ENCODE results near the gene ITPR1. TPM values are rescaled to one million over a fixed set of nuclear protein-coding genes. Genes with fewer than 3 reads are reported as not detected.

ITPR1 gene
- total and polyA plus RNA-seq, 5 experiments from 2014 or later = 8.3 to 80.4 (median 10.6) TPM

DNA sequence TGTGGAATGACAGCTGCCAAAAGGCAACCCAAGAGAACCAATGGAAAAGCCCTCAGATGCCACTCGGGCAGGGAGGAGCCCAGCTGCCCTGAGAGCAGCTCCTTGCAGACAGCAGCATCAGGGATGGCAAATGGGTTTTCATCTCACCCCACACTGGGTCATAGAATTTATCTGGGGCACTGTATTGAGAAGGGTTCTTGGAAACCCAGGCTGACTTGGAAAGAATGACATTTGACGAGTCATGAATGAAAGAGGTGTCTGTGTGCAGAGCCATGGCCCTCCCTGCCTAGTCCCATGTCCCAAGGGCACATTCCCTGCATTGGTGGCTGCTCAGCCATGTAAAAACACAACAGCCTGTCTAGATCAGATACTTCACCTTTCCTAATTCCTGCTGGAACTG lies 328.2 kb downstream of the ITPR1 start:
- Mint-ChIP-seq H3K27me3 (no peaks in the 10 kb centered on the region), H3K4me3 (peak overlapping the region in 6 of 10 donors; percentile 19 to 62 (median 42)), H3K27ac (peak overlapping the region; percentile 74 to 98 (median 92)), H3K4me1 (peaks cover 43 to 71% (median 61%) of the 10 kb centered on the region in 4 donors), H3K9me3 (peaks cover 0 to 4% (median 0%) of the 10 kb centered on the region in 9 donors), H3K36me3 (peaks cover 10 to 32% (median 19%) of the 10 kb centered on the region in 3 donors)
- POLR2A ChIA-PET = interaction anchor here (1.0 to 2.0 kb wide), 5 partner anchors 9 to 159 kb away, joined by 3 to 8 read pairs (median 5); partner anchors contain the start of gene BHLHE40
- DNase-seq (no peak), ATAC-seq (peak in 1 of 2 donors; percentile 1)

DNA sequence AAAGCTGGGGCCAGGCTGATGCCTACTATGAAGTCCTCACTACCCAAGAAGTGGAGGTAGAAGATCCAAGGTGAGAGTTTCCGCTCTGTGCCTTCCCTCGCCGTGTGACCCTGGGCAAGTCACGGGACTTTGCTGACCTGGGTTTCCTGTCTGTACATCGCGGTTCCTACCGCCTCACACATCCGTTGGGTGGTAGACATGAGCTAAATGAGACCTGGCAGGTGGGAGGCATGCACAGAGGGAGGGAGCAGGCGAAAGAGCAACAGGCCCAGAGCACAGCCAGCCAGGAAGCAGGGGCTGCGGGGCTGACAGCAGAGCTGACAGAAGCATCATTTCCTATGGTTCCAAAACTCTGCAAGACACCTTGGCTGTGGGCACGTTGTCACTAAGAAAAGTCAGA lies 328.8 kb downstream of the ITPR1 start:
- H3K4me3 Mint-ChIP-seq = peak overlapping the region in 9 of 10 donors; percentile 37 to 75 (median 56)
- H3K9me3 Mint-ChIP-seq = peaks cover 0 to 3% (median 0%) of the 10 kb centered on the region in 9 donors
- H3K4me1 Mint-ChIP-seq = peaks cover 46 to 76% (median 67%) of the 10 kb centered on the region in 4 donors
- ATAC-seq (peak; percentile 96 to 97), DNase-seq (peak; percentile 47 to 92 (median 82))
- POLR2A ChIA-PET = interaction anchor here (0.7 to 2.0 kb wide), 7 partner anchors 8 to 236 kb away, joined by 3 to 8 read pairs (median 4); partner anchors contain the start of gene BHLHE40
- no peaks in the 10 kb centered on the region for H3K27me3 Mint-ChIP-seq
- peak overlapping the region; percentile 74 to 98 (median 92) for H3K27ac Mint-ChIP-seq
- peaks cover 8 to 26% (median 14%) of the 10 kb centered on the region in 3 donors for H3K36me3 Mint-ChIP-seq

DNA sequence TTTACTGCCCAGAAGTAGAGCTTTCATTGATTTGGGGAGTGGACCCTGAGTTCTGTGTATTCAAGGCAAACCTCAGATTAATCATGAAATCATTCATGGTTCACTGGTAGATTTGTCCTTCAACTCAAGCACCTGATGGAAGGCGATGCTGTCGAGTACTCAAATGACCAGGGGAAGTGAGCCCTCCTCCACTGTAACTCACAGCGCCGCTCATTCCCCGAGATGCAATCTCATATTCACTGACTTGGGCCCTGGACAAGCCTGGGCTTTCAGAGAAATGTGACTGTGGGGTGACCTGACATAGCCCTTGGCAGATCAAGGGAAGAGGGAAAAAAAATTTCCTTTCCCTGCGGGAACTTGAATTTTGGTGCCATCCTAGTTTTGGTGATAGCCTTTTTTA lies 329.4 kb downstream of the ITPR1 start:
- peaks cover 52 to 82% (median 73%) of the 10 kb centered on the region in 4 donors for H3K4me1 Mint-ChIP-seq
- no peak for DNase-seq
- no peaks in the 10 kb centered on the region for H3K27me3 Mint-ChIP-seq
- ATAC-seq = no peak
- POLR2A ChIA-PET = interaction anchor here (0.7 to 2.0 kb wide), 6 partner anchors 8 to 235 kb away, joined by 3 to 8 read pairs (median 4); partner anchors contain the start of gene BHLHE40
- no peaks in the 10 kb centered on the region for H3K9me3 Mint-ChIP-seq
- H3K36me3 Mint-ChIP-seq = peaks cover 2 to 20% (median 8%) of the 10 kb centered on the region in 3 donors
- peak overlapping the region in 9 of 10 donors; percentile 37 to 75 (median 56) for H3K4me3 Mint-ChIP-seq
- H3K27ac Mint-ChIP-seq = peak overlapping the region; percentile 74 to 98 (median 92)

DNA sequence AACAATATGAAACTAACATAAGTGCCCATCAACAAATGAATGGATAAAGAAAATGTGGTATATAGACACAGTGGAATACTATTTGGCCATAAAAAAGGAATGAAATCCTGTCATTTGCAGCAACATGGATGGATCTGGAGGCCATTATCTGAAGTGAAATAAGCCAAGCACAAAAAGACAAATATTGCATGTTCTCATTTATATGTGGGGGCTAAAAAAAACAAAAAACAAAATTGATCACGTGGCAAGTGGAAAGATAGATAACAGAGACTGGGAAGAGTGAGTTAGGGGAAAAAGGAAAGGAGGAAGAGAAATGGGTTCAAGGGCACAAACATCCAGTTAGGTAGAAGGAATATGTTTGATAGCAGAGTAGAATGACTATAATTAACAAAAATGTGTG lies 330.2 kb downstream of the ITPR1 start:
- no peak overlapping the region for H3K4me3 Mint-ChIP-seq
- POLR2A ChIA-PET = interaction anchor here (0.6 kb wide), 1 partner anchor 373 kb away, joined by 4 read pairs; no protein-coding TSS in a partner anchor
- peaks cover 56 to 90% (median 81%) of the 10 kb centered on the region in 4 donors for H3K4me1 Mint-ChIP-seq
- H3K27me3 Mint-ChIP-seq = no peaks in the 10 kb centered on the region
- H3K27ac Mint-ChIP-seq = peak overlapping the region in 9 of 10 donors; percentile 18 to 98 (median 74)
- peaks cover 0 to 12% (median 6%) of the 10 kb centered on the region in 3 donors for H3K36me3 Mint-ChIP-seq
- ATAC-seq (no peak), DNase-seq (no peak)
- H3K9me3 Mint-ChIP-seq = no peaks in the 10 kb centered on the region

DNA sequence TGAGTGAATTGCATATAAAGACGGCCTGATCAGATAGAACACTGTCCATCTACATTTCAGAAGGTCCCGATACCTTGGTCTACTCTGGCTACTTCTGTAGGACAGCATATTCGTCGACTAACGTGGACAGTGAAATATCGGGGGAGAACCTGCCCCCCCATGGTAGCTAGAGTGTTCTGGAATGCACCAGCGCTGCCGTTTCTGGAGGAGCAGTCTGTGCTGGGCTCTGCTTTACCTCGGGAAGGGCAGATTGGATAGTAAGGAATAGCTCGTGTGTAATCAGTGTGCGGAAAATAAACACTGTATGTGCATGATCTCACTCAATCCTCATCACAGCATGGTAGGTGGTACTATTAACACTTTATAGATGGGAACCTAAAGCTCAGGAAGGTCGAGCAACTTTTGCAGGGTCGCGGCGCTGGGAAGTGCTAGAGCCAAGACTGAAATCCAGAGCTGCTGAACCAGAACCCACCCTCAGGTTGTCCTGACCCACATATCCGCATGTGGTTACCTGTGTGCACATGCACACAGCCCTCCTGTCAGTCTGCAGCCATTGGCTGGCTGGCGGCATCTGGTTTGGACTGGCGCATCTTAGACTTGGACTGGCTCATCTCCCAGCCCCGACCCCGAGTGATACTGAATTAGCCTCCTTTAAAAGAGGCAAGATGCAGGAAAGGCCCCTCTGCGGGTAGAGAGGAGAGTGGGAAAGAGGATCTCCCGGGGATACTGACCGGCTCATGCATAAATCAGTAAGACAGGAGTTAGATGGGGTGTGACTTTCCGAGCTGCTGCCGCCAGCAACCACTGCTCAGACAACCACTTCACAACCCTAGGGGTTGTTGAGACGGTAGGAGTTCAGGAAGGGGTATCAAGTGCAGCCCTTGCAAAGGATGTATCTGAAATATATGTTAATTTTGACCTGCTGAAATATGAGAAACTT lies 331.1 kb downstream of the ITPR1 start:
- DNase-seq = no peak
- H3K27me3 Mint-ChIP-seq = no peaks in the 10 kb centered on the region
- peak overlapping the region in 7 of 10 donors; percentile 55 to 98 (median 78) for H3K27ac Mint-ChIP-seq
- H3K9me3 Mint-ChIP-seq = no peaks in the 10 kb centered on the region
- H3K4me1 Mint-ChIP-seq = peaks cover 59 to 97% (median 90%) of the 10 kb centered on the region in 4 donors
- POLR2A ChIA-PET = interaction anchor here (1.1 kb wide), 1 partner anchor 20 kb away, joined by 5 read pairs; no protein-coding TSS in a partner anchor
- ATAC-seq = no peak
- H3K36me3 Mint-ChIP-seq = peaks cover 0 to 5% (median 3%) of the 10 kb centered on the region in 3 donors
- H3K4me3 Mint-ChIP-seq = peak overlapping the region in 6 of 10 donors; percentile 8 to 78 (median 60)

DNA sequence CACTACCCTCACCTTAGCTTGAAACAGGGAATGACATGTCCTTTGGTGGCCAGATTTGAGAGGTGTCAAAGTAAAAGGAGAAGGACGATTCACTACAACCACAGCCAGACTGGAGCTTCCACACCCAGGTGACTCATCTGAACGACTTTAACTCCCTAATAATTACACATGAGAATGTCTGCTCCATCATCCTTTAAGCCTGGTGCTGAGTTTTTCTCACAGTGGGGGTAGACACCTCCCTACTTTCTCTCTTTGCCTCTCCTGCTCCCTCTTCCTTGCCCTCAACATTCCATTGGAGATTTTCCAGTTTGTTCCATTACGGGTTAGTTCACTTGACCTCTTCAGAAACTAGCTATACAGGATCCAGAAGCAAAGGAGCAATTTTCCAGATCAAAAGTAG lies 331.8 kb downstream of the ITPR1 start:
- DNase-seq (no peak), ATAC-seq (no peak)
- Mint-ChIP-seq H3K36me3 (peaks cover 0 to 3% (median 3%) of the 10 kb centered on the region in 3 donors), H3K4me1 (peaks cover 57 to 98% (median 94%) of the 10 kb centered on the region in 4 donors), H3K27ac (peak overlapping the region in 8 of 10 donors; percentile 9 to 98 (median 74)), H3K4me3 (peak overlapping the region in 7 of 10 donors; percentile 21 to 88 (median 78)), H3K27me3 (no peaks in the 10 kb centered on the region), H3K9me3 (no peaks in the 10 kb centered on the region)
- POLR2A ChIA-PET = interaction anchor here (1.1 to 1.4 kb wide), 2 partner anchors 19 to 42 kb away, joined by 3 to 5 read pairs; no protein-coding TSS in a partner anchor

DNA sequence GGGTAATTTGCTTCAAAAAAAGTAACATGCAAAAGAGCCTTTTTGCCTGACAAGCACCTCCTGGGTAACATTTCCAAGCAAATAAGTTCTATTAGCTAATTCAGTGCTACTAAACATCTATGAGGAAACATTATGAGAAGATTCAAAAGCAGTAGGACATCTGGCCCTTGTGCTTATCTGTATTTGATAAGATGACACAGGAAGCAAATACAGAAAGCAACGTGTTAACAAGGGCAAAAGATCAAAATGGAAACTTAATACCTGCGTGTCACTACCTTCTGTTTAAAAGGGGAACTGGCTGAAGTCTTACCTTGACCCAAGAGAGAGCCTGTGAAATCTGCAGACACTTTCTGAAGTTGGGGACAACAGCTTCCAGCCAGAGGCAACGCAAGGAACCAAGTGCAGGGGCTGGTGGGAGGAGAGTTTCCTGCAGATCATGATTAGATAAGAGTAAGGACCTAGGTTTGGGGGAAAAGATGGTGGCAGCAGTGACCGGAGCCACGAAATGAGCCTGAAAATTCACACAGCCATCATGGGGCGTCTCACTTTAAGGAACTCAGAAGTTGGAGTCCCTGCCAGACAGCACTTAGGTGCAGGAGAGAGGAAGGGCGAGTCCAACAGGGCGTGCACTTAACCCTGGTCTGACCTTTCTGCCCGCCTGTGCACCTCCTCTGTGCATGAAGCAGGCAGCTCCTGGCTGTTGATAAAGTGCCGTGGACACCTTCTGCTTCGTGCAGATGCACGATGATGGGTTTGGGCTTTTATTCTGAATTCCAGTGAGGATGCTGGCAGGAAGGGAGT lies 332.5 kb downstream of the ITPR1 start:
- DNase-seq = no peak
- H3K27ac Mint-ChIP-seq = peak overlapping the region; percentile 61 to 98 (median 81)
- POLR2A ChIA-PET = interaction anchor here (1.1 to 2.4 kb wide), 4 partner anchors 18 to 155 kb away, joined by 3 to 6 read pairs (median 4); partner anchors contain the start of gene BHLHE40
- peaks cover 0 to 3% (median 0%) of the 10 kb centered on the region in 3 donors for H3K36me3 Mint-ChIP-seq
- no peaks in the 10 kb centered on the region for H3K9me3 Mint-ChIP-seq
- no peak for ATAC-seq
- peaks cover 55 to 99% (median 92%) of the 10 kb centered on the region in 4 donors for H3K4me1 Mint-ChIP-seq
- H3K4me3 Mint-ChIP-seq = peak overlapping the region; percentile 41 to 88 (median 74)
- no peaks in the 10 kb centered on the region for H3K27me3 Mint-ChIP-seq

DNA sequence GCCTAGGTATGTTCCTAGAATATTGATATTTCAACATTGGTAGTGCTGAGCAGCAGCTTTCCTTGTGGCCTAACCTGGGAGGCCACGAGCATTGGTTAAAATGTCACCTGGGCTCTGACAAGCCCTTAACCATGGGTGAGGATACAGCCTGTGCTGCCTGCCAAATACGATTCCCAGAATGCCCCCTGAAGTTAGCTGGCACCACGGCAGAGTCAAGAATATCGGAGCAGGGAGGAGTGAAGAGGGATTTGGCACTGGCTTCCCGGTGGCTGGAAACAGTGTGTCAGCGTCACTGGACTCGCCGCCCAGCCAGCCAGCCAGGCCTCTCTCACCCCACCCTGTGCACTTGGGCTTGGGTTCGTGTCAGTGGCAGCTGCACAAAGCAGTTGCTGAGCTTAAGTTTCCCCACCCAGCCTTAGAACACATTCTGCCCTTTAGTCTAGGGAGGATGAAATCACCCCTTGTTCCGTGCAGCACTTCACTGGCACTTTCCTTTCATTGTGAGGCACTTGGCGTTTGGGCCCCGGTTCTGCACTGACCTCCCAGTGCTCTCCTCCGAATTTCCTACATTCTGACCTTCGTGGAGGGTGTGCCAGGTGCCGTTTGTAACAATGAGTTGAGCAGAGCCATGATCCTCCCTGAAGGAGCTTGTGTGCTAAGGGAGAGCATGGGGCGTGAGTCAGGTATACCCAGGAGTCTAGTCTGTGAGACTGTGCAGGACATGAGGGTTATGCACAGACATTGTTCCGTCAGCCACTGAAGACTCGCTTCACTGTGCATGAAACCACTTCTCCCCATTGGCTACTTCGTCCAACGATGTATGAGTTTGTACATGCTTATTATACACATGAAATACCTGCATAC lies 333.3 kb downstream of the ITPR1 start:
- DNase-seq = no peak
- no peak for ATAC-seq
- Mint-ChIP-seq H3K27ac (peak overlapping the region; percentile 40 to 98 (median 77)), H3K4me3 (peak overlapping the region in 9 of 10 donors; percentile 27 to 88 (median 75)), H3K4me1 (peaks cover 58 to 99% (median 92%) of the 10 kb centered on the region in 4 donors), H3K9me3 (peaks cover 0 to 2% (median 0%) of the 10 kb centered on the region in 9 donors), H3K27me3 (peaks cover 0 to 2% (median 0%) of the 10 kb centered on the region in 5 donors), H3K36me3 (peaks cover 0 to 3% (median 0%) of the 10 kb centered on the region in 3 donors)
- POLR2A ChIA-PET = interaction anchor here (1.1 to 2.4 kb wide), 5 partner anchors 15 to 154 kb away, joined by 3 to 6 read pairs (median 4); partner anchors contain the start of gene BHLHE40

DNA sequence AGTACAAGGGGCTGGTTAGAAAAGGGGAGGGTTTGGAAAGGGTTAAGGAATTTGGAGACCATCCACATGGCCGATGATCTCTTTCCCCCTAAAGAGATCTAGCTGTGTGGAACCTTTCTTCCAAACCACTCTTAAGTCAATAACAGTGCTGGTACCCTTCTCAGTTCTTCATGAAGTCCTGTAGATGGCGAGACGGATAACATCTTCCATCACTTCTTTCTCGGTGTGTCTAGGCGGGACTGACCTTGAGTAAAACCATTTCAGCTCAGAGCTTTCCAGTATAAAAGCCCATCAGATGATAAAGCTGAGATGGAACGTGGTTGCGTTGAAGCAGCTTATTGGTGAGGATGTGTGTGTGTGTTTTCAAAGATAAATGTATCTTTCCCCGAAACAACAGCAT lies 334.6 kb downstream of the ITPR1 start:
- Mint-ChIP-seq H3K4me3 (peak overlapping the region in 3 of 10 donors; percentile 8 to 51 (median 27)), H3K36me3 (peaks cover 0 to 3% (median 0%) of the 10 kb centered on the region in 3 donors), H3K9me3 (peaks cover 0 to 2% (median 0%) of the 10 kb centered on the region in 9 donors), H3K4me1 (peaks cover 53 to 97% (median 90%) of the 10 kb centered on the region in 4 donors), H3K27me3 (peaks cover 0 to 2% (median 0%) of the 10 kb centered on the region in 5 donors), H3K27ac (peak overlapping the region in 9 of 10 donors; percentile 41 to 98 (median 52))
- ATAC-seq = no peak
- no peak for DNase-seq
- POLR2A ChIA-PET = interaction anchor here (1.4 to 2.4 kb wide), 2 partner anchors 17 to 151 kb away, joined by 4 to 6 read pairs; partner anchors contain the start of gene BHLHE40

DNA sequence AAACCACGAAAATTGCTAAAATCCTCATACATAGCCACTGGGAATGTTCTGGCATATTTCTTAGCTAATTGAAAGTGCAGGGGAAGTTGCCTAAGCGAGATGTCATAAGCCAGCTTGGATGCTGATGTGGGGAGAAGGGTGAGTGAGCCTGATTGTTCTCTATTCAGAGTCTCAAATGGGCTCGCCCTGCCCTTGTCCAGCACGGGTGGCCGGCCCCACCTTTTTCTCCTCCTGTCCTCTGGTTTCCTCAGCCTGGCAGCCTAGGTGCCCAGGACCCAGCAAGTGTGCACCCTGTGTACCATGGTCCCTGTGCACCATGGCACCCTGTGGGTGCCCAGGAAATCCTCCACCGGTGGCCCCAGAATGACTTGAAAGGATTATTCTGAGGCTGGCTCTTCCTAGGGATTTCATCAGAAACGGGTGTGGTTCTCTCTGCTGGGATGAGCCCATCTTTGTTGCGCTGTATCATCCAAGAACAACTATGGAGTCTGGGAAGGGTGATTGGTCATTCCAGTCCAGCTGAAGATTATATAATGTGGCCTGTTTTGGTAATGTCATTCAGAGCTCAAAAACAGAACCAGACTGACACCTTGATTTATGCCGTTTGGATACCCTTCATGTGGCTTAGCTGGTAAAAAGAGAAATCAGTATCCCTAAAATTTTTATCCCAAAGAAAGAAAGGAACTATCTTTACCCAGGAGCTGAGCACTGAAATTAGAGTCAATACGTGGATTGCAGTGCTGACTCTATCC lies 335.3 kb downstream of the ITPR1 start:
- ATAC-seq (no peak), DNase-seq (no peak)
- Mint-ChIP-seq H3K4me3 (peak overlapping the region in 1 of 10 donors; percentile 83), H3K36me3 (peaks cover 0 to 3% (median 0%) of the 10 kb centered on the region in 3 donors), H3K9me3 (peaks cover 0 to 2% (median 0%) of the 10 kb centered on the region in 9 donors), H3K27ac (peak overlapping the region in 9 of 10 donors; percentile 2 to 100 (median 73)), H3K4me1 (peaks cover 56 to 97% (median 90%) of the 10 kb centered on the region in 4 donors), H3K27me3 (peaks cover 0 to 2% (median 0%) of the 10 kb centered on the region in 5 donors)
- POLR2A ChIA-PET = interaction anchor here (0.8 to 2.4 kb wide), 2 partner anchors 150 kb away, joined by 3 to 6 read pairs; partner anchors contain the start of gene BHLHE40

Measured in naive thymus-derived CD8-positive, alpha-beta T cell (primary cell).